Limb (tissue), 2 donors: ENCODE measurements around the gene MRRF.
"Not testable (repeated sequence)": the region's sequence is repeated elsewhere in the genome, so short reads cannot be mapped to it uniquely, and the experiment has no call there.

Source experiments
- DNase-seq, 2 donors: peaks; one replicate each; pipeline ENCODE4 v3.0.0-alpha.2; 2016; ENCODE audit errors: extremely low spot score in 2 of 2

Gene MRRF

GRCh38 chr9:122274055-122274454 lies 9.4 kb downstream of the MRRF start:
- no peak for DNase-seq

- DNase-seq = no peak
Observed at GRCh38 chr9:122276096-122276495, 11.4 kb downstream of the MRRF start.

GRCh38 chr9:122277285-122277897 lies 12.7 kb downstream of the MRRF start:
- DNase-seq = no peak

DNA sequence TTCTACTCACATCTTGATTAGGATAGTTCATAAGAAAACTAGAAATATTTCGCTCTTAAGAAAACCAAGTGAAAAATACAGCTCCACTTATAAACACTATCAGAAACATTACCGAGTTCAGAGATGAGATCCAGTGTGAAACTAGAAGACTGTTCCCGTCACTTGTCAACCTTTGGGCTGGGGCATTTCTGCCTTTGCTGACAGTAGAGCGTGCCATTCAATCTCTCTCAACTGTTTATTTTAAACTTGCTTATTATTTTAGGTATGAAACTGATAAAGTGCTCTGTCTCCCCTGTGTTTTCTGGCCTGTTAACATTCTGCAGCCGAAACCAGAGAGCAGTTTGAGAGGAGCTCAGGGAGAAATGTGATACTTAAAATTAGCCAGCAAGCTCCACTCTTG lies 16.7 kb downstream of the MRRF start:
- no peak for DNase-seq

DNA sequence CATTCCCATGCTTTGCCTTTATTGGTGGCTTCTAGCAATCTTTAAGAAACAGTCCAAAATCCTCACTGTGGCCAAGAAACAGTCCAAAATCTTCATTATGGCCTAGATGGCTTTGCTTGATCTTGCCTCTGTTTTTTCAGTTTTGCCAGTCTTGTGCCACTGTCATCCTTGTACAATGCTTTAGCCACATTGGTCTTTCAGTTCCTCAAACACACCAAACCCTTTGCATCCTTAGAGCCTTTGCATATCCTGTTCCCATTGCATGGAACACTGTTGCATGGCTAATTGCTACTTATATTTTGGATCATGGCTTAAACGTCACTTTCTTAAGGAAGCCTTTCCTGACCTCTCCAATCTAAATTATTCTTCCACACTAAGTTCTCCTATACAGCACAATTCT lies 22.1 kb downstream of the MRRF start:
- DNase-seq = no peak

GRCh38 chr9:122287214-122287720 lies 22.6 kb downstream of the MRRF start:
- DNase-seq = no peak

GRCh38 chr9:122291458-122291857 lies 26.8 kb downstream of the MRRF start:
- DNase-seq = no peak

- no peak for DNase-seq
Observed at GRCh38 chr9:122294531-122294930, 29.8 kb downstream of the MRRF start.

DNA sequence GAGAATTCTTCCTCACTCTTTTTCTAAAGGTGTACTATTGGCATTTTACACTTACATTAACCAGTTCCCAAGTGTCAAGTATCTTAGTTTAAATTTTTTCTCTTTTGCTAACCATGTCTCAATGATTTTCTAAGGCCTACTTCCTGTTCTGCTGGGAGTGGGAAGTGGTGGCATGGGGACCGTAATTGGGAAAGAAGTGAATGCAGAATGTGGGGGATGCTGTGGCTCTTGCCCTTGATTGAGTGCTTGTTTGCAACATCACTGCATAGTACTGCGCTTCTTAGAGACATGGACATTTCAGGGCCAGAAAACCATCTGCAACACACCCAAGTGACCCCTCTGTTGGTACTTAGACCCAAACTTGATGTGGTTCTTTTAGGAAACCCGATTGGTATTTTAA lies 32.8 kb downstream of the MRRF start:
- no peak for DNase-seq

DNA sequence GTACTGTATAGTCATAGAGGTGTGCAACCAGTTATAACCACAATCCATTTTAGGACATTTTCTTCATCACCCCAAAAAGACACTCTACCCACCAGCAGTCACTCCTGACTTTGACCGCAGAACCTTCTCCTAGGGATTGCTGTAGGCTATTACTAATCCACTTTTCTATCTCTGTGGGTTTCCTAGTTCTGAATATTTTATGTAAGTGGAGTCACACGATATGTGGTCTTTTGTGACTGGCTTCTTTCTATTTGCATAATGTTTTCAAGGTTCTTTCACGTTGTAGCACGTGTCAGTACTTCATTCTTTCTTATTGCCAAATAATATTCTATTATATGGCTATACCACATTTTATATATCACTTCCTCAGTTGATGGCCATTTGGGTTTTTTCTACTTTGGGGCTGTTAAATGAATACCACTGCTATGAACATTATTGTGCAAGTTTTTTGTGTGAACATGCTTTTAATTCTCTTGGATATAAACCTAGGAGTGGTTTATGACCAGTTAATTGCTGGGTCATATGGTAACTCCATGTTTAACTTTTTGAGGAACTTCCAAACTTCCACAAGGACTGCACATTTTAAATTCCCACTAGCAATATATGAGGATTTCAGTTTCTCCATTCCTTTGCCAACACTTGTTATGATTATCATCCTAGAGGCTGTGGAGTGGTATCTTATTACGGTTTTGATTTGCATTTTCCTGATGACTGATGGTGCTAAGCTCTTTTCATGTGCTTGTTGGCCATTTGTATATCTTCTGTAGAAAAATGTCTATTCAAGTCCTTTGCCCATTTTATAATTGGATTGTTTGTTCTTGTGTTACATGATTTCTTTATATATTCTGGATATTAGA lies 37.8 kb downstream of the MRRF start:
- DNase-seq = no peak

- no peak for DNase-seq
Observed at GRCh38 chr9:122307061-122307460, 42.4 kb downstream of the MRRF start.

DNA sequence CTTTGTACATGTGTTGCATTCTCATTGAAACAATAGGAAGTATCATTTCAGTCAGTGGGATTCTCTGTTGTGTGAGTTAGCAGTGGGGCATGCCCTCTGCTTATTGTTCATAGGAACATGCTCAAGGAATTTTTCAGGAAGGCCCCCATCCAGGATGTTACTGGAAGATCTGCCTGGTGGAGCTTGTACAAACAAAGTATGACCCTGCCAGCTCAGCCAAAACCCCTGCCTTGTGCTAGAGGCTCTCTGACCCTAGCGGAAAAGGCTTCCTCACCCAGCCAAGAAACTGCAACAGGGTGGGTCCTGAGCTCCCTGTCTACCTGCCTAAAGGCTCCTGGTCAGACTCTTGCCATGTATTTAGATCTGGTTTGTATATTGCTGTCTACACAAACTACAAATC lies 43.2 kb downstream of the MRRF start:
- no peak for DNase-seq

DNA sequence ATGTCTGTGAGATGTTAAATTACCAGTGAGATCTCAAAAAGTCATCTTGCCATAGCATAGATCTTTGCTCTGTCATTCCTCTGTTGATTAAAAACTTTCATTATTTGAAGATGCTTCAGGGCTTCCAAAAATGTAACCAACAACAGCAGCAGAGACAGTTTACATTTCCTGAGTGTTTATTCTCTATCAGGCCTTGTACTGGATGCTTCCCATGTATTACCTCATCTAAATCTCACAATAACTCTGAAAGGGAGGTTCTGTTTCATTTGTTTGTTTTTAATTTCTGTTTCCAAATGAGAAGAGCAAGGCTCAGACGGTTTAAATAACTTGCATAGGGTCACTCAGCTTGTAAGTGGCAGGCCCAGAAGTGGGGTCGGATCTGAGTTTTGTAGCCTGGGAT lies 45.2 kb downstream of the MRRF start:
- DNase-seq = no peak

- DNase-seq = no peak
Observed at GRCh38 chr9:122314165-122314564, 49.5 kb downstream of the MRRF start.

GRCh38 chr9:122315534-122315933 lies 50.9 kb downstream of the MRRF start:
- no peak for DNase-seq

DNA sequence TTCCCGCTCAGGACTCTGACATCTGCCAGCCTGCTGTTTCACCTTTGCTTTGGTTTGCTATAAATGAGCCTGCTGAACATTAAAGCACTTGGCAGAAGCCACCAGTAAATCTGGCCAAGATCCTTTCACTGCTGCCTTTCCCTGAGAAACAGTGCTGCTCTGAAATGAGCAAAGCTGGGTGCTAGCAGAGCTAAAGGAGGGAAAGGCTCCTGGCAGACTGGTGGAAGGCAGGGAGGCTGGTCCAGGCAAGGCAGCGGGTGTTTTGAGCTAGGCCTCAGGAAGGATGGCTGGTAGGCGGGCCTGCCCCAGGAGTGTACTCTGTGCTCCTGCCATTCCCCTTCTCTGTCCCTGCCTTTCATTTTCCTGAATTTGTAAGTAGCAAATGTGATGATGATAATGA lies 53.6 kb downstream of the MRRF start:
- DNase-seq = no peak

- no peak for DNase-seq
Observed at GRCh38 chr9:122320413-122320881, 55.8 kb downstream of the MRRF start.

DNA sequence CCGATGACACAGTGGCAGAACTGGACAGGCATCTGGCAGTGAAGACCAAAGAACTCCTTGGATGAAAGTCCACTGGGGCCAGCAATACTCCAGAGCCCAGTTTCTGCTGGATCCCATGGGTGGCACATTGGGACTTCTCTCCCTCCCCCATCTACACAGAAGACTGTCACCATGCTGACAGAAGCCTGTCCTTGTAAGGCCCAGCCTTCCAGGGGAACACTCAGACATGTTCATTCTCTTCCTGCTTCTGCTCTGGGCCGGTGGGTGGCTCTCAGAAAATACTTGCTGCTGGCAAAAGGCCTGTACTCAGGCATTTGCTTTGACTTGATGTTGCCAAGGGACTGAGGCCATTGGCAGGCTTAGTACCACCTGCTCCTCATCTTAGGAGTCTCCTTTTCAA lies 57.9 kb downstream of the MRRF start:
- DNase-seq = no peak

GRCh38 chr9:122324665-122325064 lies 60.0 kb downstream of the MRRF start:
- not testable (repeated sequence) for DNase-seq

DNA sequence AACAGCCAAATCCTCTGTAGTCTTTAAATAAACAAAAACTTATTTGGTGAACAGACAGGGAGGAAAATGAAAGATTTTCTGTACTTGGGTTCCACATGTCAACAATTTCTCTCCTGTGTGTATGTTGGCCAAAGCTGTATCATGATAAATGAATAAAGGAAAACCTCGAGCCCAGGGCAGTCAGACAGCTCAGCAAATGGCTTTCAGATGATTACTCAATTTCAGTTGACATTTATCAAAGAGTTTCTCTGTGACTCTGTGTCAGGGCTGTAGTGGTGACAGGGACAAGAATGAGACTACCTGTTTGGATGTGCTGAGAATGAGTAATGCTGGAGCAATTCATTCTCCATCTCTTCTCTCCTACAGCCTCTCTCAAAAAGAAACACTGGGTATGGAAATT lies 60.4 kb downstream of the MRRF start:
- DNase-seq = no peak

DNA sequence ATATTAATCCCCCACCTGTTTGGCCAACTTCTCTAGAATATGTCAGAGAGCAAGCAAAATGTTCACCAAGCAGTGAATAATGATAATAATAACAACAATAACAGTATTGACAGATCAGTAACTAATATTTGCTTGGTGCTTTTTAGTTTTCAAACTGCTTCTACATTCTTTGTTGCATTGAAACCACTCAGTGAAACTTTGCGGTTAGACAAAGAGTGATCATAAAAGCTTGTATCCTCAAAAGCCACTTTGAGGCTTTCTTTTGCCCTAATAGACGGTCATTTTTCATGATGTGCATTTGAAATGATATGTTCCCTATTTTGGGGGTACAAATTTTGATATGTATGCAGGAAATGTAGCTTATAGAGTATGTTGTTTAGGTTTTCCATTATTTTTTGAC lies 62.5 kb downstream of the MRRF start:
- no peak for DNase-seq

- DNase-seq = no peak
Observed at GRCh38 chr9:122329597-122329996, 64.9 kb downstream of the MRRF start.

DNA sequence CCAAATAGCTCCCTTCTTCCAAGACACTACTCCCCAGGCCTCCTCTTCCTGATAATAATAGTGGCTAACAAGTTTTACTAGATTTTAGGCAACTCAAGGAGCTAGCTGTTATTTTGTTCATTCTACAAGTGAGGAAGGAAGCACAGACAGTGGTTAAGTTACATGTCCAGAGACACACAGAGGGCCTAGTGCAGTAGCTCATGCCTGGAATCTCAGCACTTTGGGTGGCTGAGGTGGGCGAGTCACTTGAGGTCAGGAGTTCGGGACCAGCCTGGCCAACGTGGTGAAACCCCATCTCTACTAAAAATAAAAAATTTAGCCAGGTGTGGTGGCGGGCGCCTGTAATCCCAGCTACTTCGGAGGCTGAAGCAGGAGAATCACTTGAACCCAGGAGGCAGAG lies 65.8 kb downstream of the MRRF start:
- DNase-seq = not testable (repeated sequence)
